HG03342 (cell line): Measurements from ENCODE around the gene MAT1A.
"Not testable (repeated sequence)": the region's sequence is repeated elsewhere in the genome, so short reads cannot be mapped to it uniquely, and the experiment has no call there.

Source experiments
- ATAC-seq: cut with Tn5 transposase; IDR thresholded peaks from one replicate; pipeline ENCODE4 v1.9.1; 2021; ENCODE audit warnings: mild to moderate bottlenecking, moderate library complexity; ENCODE audit not compliant: unreplicated experiment

The MAT1A gene

GRCh38 chr10:80233871-80234270 is 55.6 kb downstream of the MAT1A start:
- not testable (repeated sequence) for ATAC-seq

- peak; percentile 76 for ATAC-seq
These were observed 62.7 kb downstream of the MAT1A start for GRCh38 chr10:80226723-80227122.

GRCh38 chr10:80223031-80223419 is 66.4 kb downstream of the MAT1A start:
- ATAC-seq, result not testable (repeated sequence)
